H1 (cell line): Measurements from ENCODE around the gene FBXL17.

ENCODE experiments used
- CBX8 ChIP-seq: fragments of 300-800, 300-1000 bp; sonication (generic); IDR thresholded peaks from 2 replicates; pipeline ENCODE4 v1.7.1; 2016; ENCODE audit warnings: low read depth, low read length, borderline replicate concordance
- CTCF ChIP-seq, 3 experiments: IDR thresholded peaks; 1 replicate in 2 of 3; 2 replicates in 1 of 3; pipeline versions ENCODE4 v1.5.1 to v1.6.1; 2011; ENCODE audit warnings: low read length in 3 of 3, mild to moderate bottlenecking in 3 of 3, inconsistent platforms in 2 of 3, low read depth in 1 of 3, moderate library complexity in 1 of 3; ENCODE audit not compliant: insufficient read depth in 1 of 3; ENCODE audit errors: control extremely low read depth in 1 of 3
- EP300 ChIP-seq, 2 experiments: IDR thresholded peaks; 1 replicate in 1 of 2; 2 replicates in 1 of 2; pipeline ENCODE4 v1.6.1; 2011 to 2012; ENCODE audit warnings: low read depth in 2 of 2, low read length in 2 of 2, mild to moderate bottlenecking in 2 of 2, borderline replicate concordance in 1 of 2, inconsistent platforms in 1 of 2, moderate library complexity in 1 of 2
- POLR2A ChIP-seq, 2 experiments: IDR thresholded peaks; 1 replicate in 1 of 2; 2 replicates in 1 of 2; pipeline ENCODE4 v1.6.1; 2011; ENCODE audit warnings: low read depth in 2 of 2, low read length in 2 of 2, mild to moderate bottlenecking in 2 of 2; ENCODE audit errors: control extremely low read depth in 1 of 2
- POLR2AphosphoS5 ChIP-seq: IDR thresholded peaks from 2 replicates; pipeline ENCODE4 v1.6.1; 2011; ENCODE audit warnings: low read depth, low read length
- RAD21 ChIP-seq, 2 experiments: IDR thresholded peaks in 1 of 2; conservative IDR thresholded peaks in 1 of 2; 2 replicates each; pipeline ENCODE4 v1.6.1; 2011; ENCODE audit warnings: low read depth in 2 of 2, low read length in 2 of 2, improper control_type of control experiment in 1 of 2, inconsistent platforms in 1 of 2, mild to moderate bottlenecking in 1 of 2, moderate library complexity in 1 of 2
- SIN3A ChIP-seq, 2 experiments: IDR thresholded peaks in 1 of 2; conservative IDR thresholded peaks in 1 of 2; 2 replicates each; pipeline ENCODE4 v1.6.1; 2011 to 2012; ENCODE audit warnings: low read length in 2 of 2, improper control_type of control experiment in 1 of 2, low read depth in 1 of 2, mild to moderate bottlenecking in 1 of 2
- SP1 ChIP-seq: IDR thresholded peaks from 2 replicates; pipeline ENCODE4 v1.6.1; 2011; ENCODE audit warnings: low read depth, low read length

GRCh38 chr5:107876261-107876660 lies 505.6 kb downstream of the FBXL17 start:
- no peak for TF ChIP-seq CTCF (IDR thresholded peaks at IDR 0.05; ENCODE audit: control extremely low read depth in 1 of 3, insufficient read depth in 1 of 3, low read depth in 1 of 3, low read length in 3 of 3)
- TF ChIP-seq CBX8: no peak
- no peak for TF ChIP-seq SIN3A (conservative IDR thresholded peaks at IDR 0.05 in 1 of 2, IDR thresholded peaks at IDR 0.05 in 1 of 2; ENCODE audit: low read depth in 1 of 2, low read length in 2 of 2)
- no peak for TF ChIP-seq EP300 (IDR thresholded peaks at IDR 0.05; ENCODE audit: borderline replicate concordance in 1 of 2, low read depth in 2 of 2, low read length in 2 of 2)
- TF ChIP-seq POLR2AphosphoS5: no peak
- no peak for TF ChIP-seq SP1
- no peak for TF ChIP-seq RAD21 (IDR thresholded peaks at IDR 0.05 in 1 of 2, conservative IDR thresholded peaks at IDR 0.05 in 1 of 2; ENCODE audit: low read depth in 2 of 2, low read length in 2 of 2)
- no peak for TF ChIP-seq POLR2A (IDR thresholded peaks at IDR 0.05; ENCODE audit: control extremely low read depth in 1 of 2, low read depth in 2 of 2, low read length in 2 of 2)
